H1 (cell line): Measurements from ENCODE around the gene SLN. TPM values are rescaled to one million over a fixed set of nuclear protein-coding genes. Genes with fewer than 3 reads are reported as not detected.

Experiments
- EP300 ChIP-seq, 2 experiments: IDR thresholded peaks; 1 replicate in 1 of 2; 2 replicates in 1 of 2; pipeline ENCODE4 v1.6.1; 2011 to 2012; ENCODE audit warnings: low read depth in 2 of 2, low read length in 2 of 2, mild to moderate bottlenecking in 2 of 2, borderline replicate concordance in 1 of 2, inconsistent platforms in 1 of 2, moderate library complexity in 1 of 2
- HDAC2 ChIP-seq, 2 experiments: fragments of 300-600 bp in 1 of 2; sonication (generic) in 1 of 2; IDR thresholded peaks; 2 replicates each; pipeline ENCODE4 v1.6.1; 2011 to 2012; ENCODE audit warnings: low read depth in 2 of 2, low read length in 2 of 2, mild to moderate bottlenecking in 2 of 2, moderate library complexity in 2 of 2, borderline replicate concordance in 1 of 2, inconsistent platforms in 1 of 2
- SIN3A ChIP-seq, 2 experiments: IDR thresholded peaks in 1 of 2; conservative IDR thresholded peaks in 1 of 2; 2 replicates each; pipeline ENCODE4 v1.6.1; 2011 to 2012; ENCODE audit warnings: low read length in 2 of 2, improper control_type of control experiment in 1 of 2, low read depth in 1 of 2, mild to moderate bottlenecking in 1 of 2
- USF2 ChIP-seq: IDR thresholded peaks from 2 replicates; pipeline ENCODE4 v1.6.1; 2011; ENCODE audit warnings: low read length, improper control_type of control experiment
- polyA plus RNA-seq, 7 experiments: library from polyadenylated mRNA; depleted of rRNA in 3 of 7; stranded (reverse) in 5 of 7; unstranded in 2 of 7; fragments of >200 nt in 5 of 7; fragments of 200-250 nt in 2 of 7; gene quantifications; 1 replicate in 5 of 7; 2 replicates in 1 of 7; 4 replicates in 1 of 7; pipeline versions ENCODE4 v1.2.1 to v1.2.3, GENCODE V29; 2011 to 2013; ENCODE audit warnings: missing spikeins in 2 of 7, mixed read lengths in 2 of 7
- total RNA-seq: library from RNA; stranded (reverse); fragmentation: NEBNext Ultra II Directional; extraction: Animal tissue kit (Norgen Biotek cat#: 25700); gene quantifications from 2 replicates; pipeline ENCODE4 v1.2.1, GENCODE V29; 2021

SLN gene
- total and polyA plus RNA-seq, 2 of the 8 experiments (the other 6 are each of a cell fraction or from before 2014, with no cell fraction given): not detected

- TF ChIP-seq USF2 (no peak), HDAC2 (IDR thresholded peaks at IDR 0.05; ENCODE audit: borderline replicate concordance in 1 of 2, low read depth in 2 of 2, low read length in 2 of 2) (no peak), SIN3A (conservative IDR thresholded peaks at IDR 0.05 in 1 of 2, IDR thresholded peaks at IDR 0.05 in 1 of 2; ENCODE audit: low read depth in 1 of 2, low read length in 2 of 2) (no peak), EP300 (IDR thresholded peaks at IDR 0.05; ENCODE audit: borderline replicate concordance in 1 of 2, low read depth in 2 of 2, low read length in 2 of 2) (no peak)
These were observed 7.4 kb downstream of the SLN start (continued) for GRCh38 chr11:107704451-107704850.
